OCI-LY1 (cell line): ENCODE data around the gene ZFYVE28.

Experiments
- CTCF ChIP-seq: fragments of 200-600 bp; sonication (generic), shearing (Covaris generic); IDR thresholded peaks from 2 replicates; pipeline ENCODE4 v1.5.1; 2017; ENCODE audit warnings: mild to moderate bottlenecking, antibody characterized with exemption, low read length, moderate library complexity, mixed read lengths
- EZH2 ChIP-seq: fragments of 200-600 bp; sonication (generic), shearing (Covaris generic); IDR thresholded peaks from 2 replicates; pipeline ENCODE4 v1.8.0; 2017; ENCODE audit warnings: borderline replicate concordance, mixed run types, mild to moderate bottlenecking, antibody characterized with exemption, low read length, moderate library complexity, mixed read lengths

GRCh38 chr4:2258091-2259035 is 160.1 kb downstream of the ZFYVE28 start:
- TF ChIP-seq CTCF (no peak), EZH2 (no peak)
